22Rv1 (cell line): Measurements from ENCODE around the gene SERPINB7.

Experiments
- CTCF ChIP-seq: fragments of 450-650 bp; IDR thresholded peaks from 2 replicates; pipeline ENCODE4 v1.5.1; 2017; ENCODE audit warnings: mild to moderate bottlenecking
- ZFX ChIP-seq: fragments of 450-650 bp; IDR thresholded peaks from 2 replicates; pipeline ENCODE4 v1.6.1; 2017; ENCODE audit warnings: antibody characterized with exemption, borderline replicate concordance

- TF ChIP-seq CTCF: no peak
- TF ChIP-seq ZFX: no peak
Measured at GRCh38 chr18:63758615-63759240, 16.5 kb upstream of the SERPINB7 start.
